Hepatocyte (in vitro differentiated cells): ENCODE measurements around the gene ATP1A2. TPM values are rescaled to one million over a fixed set of nuclear protein-coding genes. Genes with fewer than 3 reads are reported as not detected.

Experiments used
- DNase-seq: peaks from one replicate; pipeline ENCODE4 v3.0.0-alpha.2; 2016; ENCODE audit warnings: low spot score
- H2AFZ ChIP-seq: fragments of 200-600 bp; sonication (generic); 2 replicates; pipeline ENCODE4 v1.6.0; 2016; ENCODE audit warnings: antibody characterized with exemption, mild to moderate bottlenecking
- H3K27ac ChIP-seq: fragments of 200-600 bp; sonication (generic); 2 replicates; pipeline ENCODE4 v1.5.1; 2016; ENCODE audit warnings: mild to moderate bottlenecking
- H3K27me3 ChIP-seq: fragments of 200-600 bp; sonication (generic); 2 replicates; pipeline ENCODE4 v1.6.1; 2016
- H3K36me3 ChIP-seq: fragments of 200-600 bp; sonication (generic); replicated peaks from 2 replicates; pipeline ENCODE4 v1.5.1; 2016; ENCODE audit warnings: low read depth; ENCODE audit not compliant: insufficient read depth
- H3K4me1 ChIP-seq: fragments of 200-600 bp; sonication (generic); 2 replicates; pipeline ENCODE4 v1.5.1; 2016; ENCODE audit warnings: mild to moderate bottlenecking, moderate library complexity; ENCODE audit not compliant: insufficient read depth
- H3K4me2 ChIP-seq: fragments of 200-600 bp; sonication (generic); 2 replicates; pipeline ENCODE4 v1.6.0; 2016
- H3K4me3 ChIP-seq: fragments of 200-600 bp; sonication (generic); 2 replicates; pipeline ENCODE4 v1.5.1; 2016; ENCODE audit warnings: mild to moderate bottlenecking
- H3K79me2 ChIP-seq: fragments of 200-600 bp; sonication (generic); 2 replicates; pipeline ENCODE4 v1.6.0; 2017; ENCODE audit warnings: mild to moderate bottlenecking
- H3K9me2 ChIP-seq: fragments of 200-600 bp; sonication (generic); replicated peaks from 2 replicates; pipeline ENCODE4 v1.6.0; 2017; ENCODE audit warnings: mild to moderate bottlenecking; ENCODE audit not compliant: insufficient read depth
- H3K9me3 ChIP-seq: fragments of 200-600 bp; sonication (generic); 2 replicates; pipeline ENCODE4 v1.5.1; 2016; ENCODE audit warnings: low read depth, mild to moderate bottlenecking
- H4K20me1 ChIP-seq: fragments of 200-600 bp; sonication (generic); 2 replicates; pipeline ENCODE4 v1.6.0; 2016; ENCODE audit warnings: mild to moderate bottlenecking; ENCODE audit not compliant: insufficient read depth, poor library complexity, severe bottlenecking
- CTCF ChIP-seq: fragments of 200-600 bp; sonication (generic); IDR thresholded peaks from 2 replicates; pipeline ENCODE4 v1.5.1; 2016; ENCODE audit warnings: antibody characterized with exemption, mild to moderate bottlenecking; ENCODE audit not compliant: poor library complexity
- EZH2 ChIP-seq: fragments of 200-600 bp; sonication (generic); IDR thresholded peaks from 2 replicates; pipeline ENCODE4 v1.6.1; 2016; ENCODE audit warnings: antibody characterized with exemption, mild to moderate bottlenecking, borderline replicate concordance
- EZH2phosphoT487 ChIP-seq: fragments of 200-600 bp; sonication (generic); IDR thresholded peaks from one replicate; pipeline ENCODE4 v1.6.1; 2018; ENCODE audit warnings: antibody characterized with exemption, mild to moderate bottlenecking, low read depth, moderate library complexity; ENCODE audit not compliant: unreplicated experiment, severe bottlenecking
- WGBS: methylation state at CpG from one replicate; pipeline ENCODE4 v1.1.6; 2016; ENCODE audit warnings: low lambda C conversion rate; ENCODE audit errors: missing lambda C conversion rate; 5-methylcytosine and 5-hydroxymethylcytosine counted together
- polyA plus RNA-seq: library from polyadenylated mRNA; unstranded; fragments of >200 nt; fragmentation: Nextera tagmentation; extraction: Ambion mirVana; gene quantifications from 2 replicates; pipeline ENCODE4 v1.2.1, GENCODE V29; 2016
- total RNA-seq: library from RNA; depleted of rRNA; stranded (reverse); fragments of >200 nt; gene quantifications from 2 replicates; pipeline ENCODE4 v1.2.3, GENCODE V29; 2014

Gene ATP1A2
- total and polyA plus RNA-seq, 2 experiments from 2014 or later, result 1.5 to 2.9 TPM

GRCh38 chr1:160139840-160140239 is 24.3 kb downstream of the ATP1A2 start:
- Histone ChIP-seq H3K4me2 (no peak overlapping the region), H3K79me2 (no peaks in the 10 kb centered on the region), H3K9me2 (no peaks in the 10 kb centered on the region), H3K36me3 (no peaks in the 10 kb centered on the region), H4K20me1 (no peaks in the 10 kb centered on the region), H2AFZ (no peak overlapping the region), H3K9me3 (no peaks in the 10 kb centered on the region), H3K4me3 (no peak overlapping the region), H3K27ac (no peak overlapping the region), H3K27me3 (no peaks in the 10 kb centered on the region), H3K4me1 (no peaks in the 10 kb centered on the region)
- DNase-seq, result no peak
- TF ChIP-seq EZH2phosphoT487 (no peak), EZH2 (no peak), CTCF (no peak)
- WGBS, result 96% methylated on average over 8 of the region's 8 CpGs

- Histone ChIP-seq H3K79me2 (no peaks in the 10 kb centered on the region), H3K4me2 (no peak overlapping the region), H3K4me3 (no peak overlapping the region), H3K27me3 (no peaks in the 10 kb centered on the region), H3K9me3 (no peaks in the 10 kb centered on the region), H3K4me1 (no peaks in the 10 kb centered on the region), H4K20me1 (no peaks in the 10 kb centered on the region), H3K27ac (no peak overlapping the region), H3K36me3 (no peaks in the 10 kb centered on the region), H3K9me2 (no peaks in the 10 kb centered on the region), H2AFZ (no peak overlapping the region)
- 44% methylated on average over 1 of the region's 1 CpG for WGBS
- no peak for DNase-seq
- no peak for TF ChIP-seq EZH2
- TF ChIP-seq EZH2phosphoT487, result no peak
- no peak for TF ChIP-seq CTCF
Measured at GRCh38 chr1:160143695-160144094, 28.1 kb downstream of the ATP1A2 start.

GRCh38 chr1:160144921-160145320 is 29.4 kb downstream of the ATP1A2 start:
- Histone ChIP-seq H3K4me3 (no peak overlapping the region), H3K4me2 (no peak overlapping the region), H3K4me1 (no peaks in the 10 kb centered on the region), H3K79me2 (no peaks in the 10 kb centered on the region), H3K27ac (no peak overlapping the region), H3K27me3 (no peaks in the 10 kb centered on the region), H3K9me2 (no peaks in the 10 kb centered on the region), H2AFZ (no peak overlapping the region), H4K20me1 (no peaks in the 10 kb centered on the region), H3K9me3 (no peaks in the 10 kb centered on the region), H3K36me3 (no peaks in the 10 kb centered on the region)
- WGBS, result 58% methylated on average over 4 of the region's 4 CpGs
- no peak for TF ChIP-seq EZH2phosphoT487
- TF ChIP-seq CTCF, result no peak
- no peak for TF ChIP-seq EZH2
- no peak for DNase-seq

- H3K9me3 ChIP-seq, result no peaks in the 10 kb centered on the region
- no peaks in the 10 kb centered on the region for H3K4me1 ChIP-seq
- DNase-seq, result no peak
- H3K27ac ChIP-seq, result no peak overlapping the region
- no peak overlapping the region for H3K4me3 ChIP-seq
- no peaks in the 10 kb centered on the region for H4K20me1 ChIP-seq
- WGBS, result 96% methylated on average over 14 of the region's 14 CpGs
- H3K9me2 ChIP-seq, result no peaks in the 10 kb centered on the region
- no peak overlapping the region for H2AFZ ChIP-seq
- H3K27me3 ChIP-seq, result no peaks in the 10 kb centered on the region
- no peak overlapping the region for H3K4me2 ChIP-seq
- H3K36me3 ChIP-seq, result no peaks in the 10 kb centered on the region
- TF ChIP-seq CTCF (no peak), EZH2phosphoT487 (no peak), EZH2 (no peak)
- no peaks in the 10 kb centered on the region for H3K79me2 ChIP-seq
Measured at GRCh38 chr1:160146107-160146506, 30.5 kb downstream of the ATP1A2 start.
